B cell (primary cell): Measurements from ENCODE around the gene PHLDA3.

Experiments
- CTCF ChIP-seq: fragments of 200-600 bp; IDR thresholded peaks from one replicate; pipeline ENCODE4 v1.8.0; 2022; ENCODE audit warnings: antibody characterized with exemption, mild to moderate bottlenecking
- EZH2 ChIP-seq: IDR thresholded peaks from 2 replicates; pipeline ENCODE4 v1.6.1; 2012; ENCODE audit warnings: borderline replicate concordance, low read depth, mild to moderate bottlenecking, moderate library complexity, low read length; ENCODE audit not compliant: insufficient read depth, poor library complexity, severe bottlenecking

DNA sequence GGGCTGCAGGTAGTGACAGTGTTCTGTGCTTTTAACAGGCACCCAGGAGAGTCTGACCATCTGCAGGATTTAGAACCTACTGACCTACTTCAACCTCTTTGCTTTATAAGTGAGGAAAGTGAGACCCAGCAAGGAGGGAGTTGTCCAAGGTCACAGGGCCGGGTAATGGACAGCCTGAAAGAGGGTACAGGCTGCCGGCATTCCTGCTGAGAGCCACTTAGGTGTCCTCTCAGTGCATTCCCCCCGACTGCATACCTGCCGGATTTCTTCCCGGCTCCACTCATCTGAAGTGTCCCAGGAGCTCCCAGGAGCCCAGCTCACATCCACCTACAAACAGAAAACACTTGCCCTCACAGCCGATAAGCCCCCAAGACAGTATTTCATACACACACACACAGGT, 13.9 kb downstream of the PHLDA3 start:
- TF ChIP-seq EZH2 (no peak), CTCF (no peak)
